Breast epithelium (tissue), 4 donors: ENCODE results near the gene FMNL3. TPM values are rescaled to one million over a fixed set of nuclear protein-coding genes. Genes with fewer than 3 reads are reported as not detected.

Experiments used
- DNase-seq, 2 donors: peaks; one replicate each; pipeline ENCODE4 v3.0.0-alpha.2; 2019; ENCODE audit warnings: low spot score in 2 of 2
- H3K27ac ChIP-seq, 2 donors: fragments of 200-600 bp; sonication (generic) in 1 of 2; one replicate each; pipeline ENCODE4 v1.5.1; 2016 to 2019; ENCODE audit warnings: mild to moderate bottlenecking in 1 of 2
- H3K27me3 ChIP-seq, 2 donors: fragments of 200-600 bp; sonication (generic) in 1 of 2; one replicate each; pipeline versions ENCODE4 v1.5.1 to v1.6.0; 2017 to 2019; ENCODE audit warnings: control low read depth in 1 of 2, mild to moderate bottlenecking in 1 of 2
- H3K36me3 ChIP-seq: fragments of 200-600 bp; one replicate; pipeline ENCODE4 v1.5.1; 2019
- H3K4me1 ChIP-seq, 2 donors: fragments of 200-600 bp; sonication (generic); one replicate each; pipeline ENCODE4 v1.5.1; 2016 to 2019; ENCODE audit warnings: control low read depth in 1 of 2
- H3K4me3 ChIP-seq, 3 donors: fragments of 200-600 bp; sonication (generic); 1 replicate in 2 of 3; 2 replicates in 1 of 3; pipeline ENCODE4 v1.5.1; 2016 to 2019; ENCODE audit warnings: mild to moderate bottlenecking in 3 of 3, moderate library complexity in 2 of 3
- H3K9me3 ChIP-seq, 2 donors: fragments of 200-600 bp; sonication (generic) in 1 of 2; one replicate each; pipeline ENCODE4 v1.5.1; 2016 to 2019; ENCODE audit warnings: control low read depth in 1 of 2
- CTCF ChIP-seq, 3 donors: fragments of 450-650 bp; IDR thresholded peaks; one replicate each; pipeline ENCODE4 v1.5.1; 2016 to 2017; ENCODE audit warnings: antibody characterized with exemption in 3 of 3, mild to moderate bottlenecking in 3 of 3, moderate library complexity in 3 of 3
- POLR2A ChIP-seq: fragments of 450-650 bp; IDR thresholded peaks from one replicate; pipeline ENCODE4 v1.6.1; 2016; ENCODE audit warnings: antibody characterized with exemption, mild to moderate bottlenecking, moderate library complexity
- POLR2AphosphoS5 ChIP-seq, 3 donors: sonication (generic); formaldehyde crosslinking; IDR thresholded peaks; one replicate each; pipeline ENCODE4 v1.6.1; 2017; ENCODE audit warnings: antibody characterized with exemption in 3 of 3
- intact Hi-C: fragments of 100-400 bp; cut with DNase I; formaldehyde crosslinking; loops from one replicate; pipeline ENCODE4 v1.15.1; 2023; ENCODE audit warnings: low total_unique reads
- total RNA-seq, 3 donors: library from RNA; depleted of rRNA; stranded (reverse); fragments of >200 nt; gene quantifications; one replicate each; pipeline ENCODE4 v1.1.0, GENCODE V29; 2016

FMNL3 gene
- total RNA-seq, 3 donors from 2014 or later: 9.8 to 13.8 (median 13.3) TPM

GRCh38 chr12:49642370-49642802, 64.8 kb downstream of the FMNL3 start:
- Histone ChIP-seq H3K36me3 (no peaks in the 10 kb centered on the region), H3K4me1 (no peaks in the 10 kb centered on the region), H3K4me3 (no peak overlapping the region), H3K27ac (peak overlapping the region; percentile 79 to 89), H3K27me3 (no peaks in the 10 kb centered on the region), H3K9me3 (no peaks in the 10 kb centered on the region)
- intact Hi-C loops: loop anchor here (5.0 kb wide), 1 partner anchor 65 kb away; the partner anchor contains the start of gene FMNL3
- DNase-seq: no peak
- TF ChIP-seq CTCF (IDR thresholded peaks at IDR 0.05) (no peak), POLR2A (no peak), POLR2AphosphoS5 (IDR thresholded peaks at IDR 0.05) (no peak)

GRCh38 chr12:49641748-49642369, 65.3 kb downstream of the FMNL3 start:
- H3K27me3 ChIP-seq: no peaks in the 10 kb centered on the region
- TF ChIP-seq CTCF (IDR thresholded peaks at IDR 0.05) (no peak), POLR2AphosphoS5 (IDR thresholded peaks at IDR 0.05) (no peak), POLR2A (no peak)
- intact Hi-C loops: loop anchor here (5.0 kb wide), 1 partner anchor 65 kb away; the partner anchor contains the start of gene FMNL3
- no peaks in the 10 kb centered on the region for H3K4me1 ChIP-seq
- H3K36me3 ChIP-seq: no peaks in the 10 kb centered on the region
- no peak overlapping the region for H3K4me3 ChIP-seq
- H3K27ac ChIP-seq: peak overlapping the region; percentile 79 to 89
- DNase-seq: no peak
- no peaks in the 10 kb centered on the region for H3K9me3 ChIP-seq

- no peaks in the 10 kb centered on the region for H3K9me3 ChIP-seq
- H3K27me3 ChIP-seq: no peaks in the 10 kb centered on the region
- H3K36me3 ChIP-seq: no peaks in the 10 kb centered on the region
- peak overlapping the region in 1 of 2 donors; percentile 27 for H3K27ac ChIP-seq
- no peak overlapping the region for H3K4me3 ChIP-seq
- TF ChIP-seq POLR2AphosphoS5 (IDR thresholded peaks at IDR 0.05) (no peak), CTCF (IDR thresholded peaks at IDR 0.05) (peak; percentile 25 to 54 (median 47))
- peak in 1 of 2 donors; percentile 41 for DNase-seq
- no peaks in the 10 kb centered on the region for H3K4me1 ChIP-seq
- intact Hi-C loops: no loop called here
Observed at GRCh38 chr12:49636979-49637755, 70.0 kb downstream of the FMNL3 start.

- H3K36me3 ChIP-seq: no peaks in the 10 kb centered on the region
- TF ChIP-seq POLR2A (no peak), CTCF (IDR thresholded peaks at IDR 0.05) (no peak), POLR2AphosphoS5 (IDR thresholded peaks at IDR 0.05) (no peak)
- no peak for DNase-seq
- no peak overlapping the region for H3K27ac ChIP-seq
- intact Hi-C loops: no loop called here
- H3K4me1 ChIP-seq: no peaks in the 10 kb centered on the region
- H3K4me3 ChIP-seq: no peak overlapping the region
- H3K27me3 ChIP-seq: no peaks in the 10 kb centered on the region
- H3K9me3 ChIP-seq: no peaks in the 10 kb centered on the region
Observed at GRCh38 chr12:49636574-49636973, 70.6 kb downstream of the FMNL3 start.

GRCh38 chr12:49635656-49636055, 71.5 kb downstream of the FMNL3 start:
- intact Hi-C loops: no loop called here
- TF ChIP-seq CTCF (IDR thresholded peaks at IDR 0.05) (no peak), POLR2A (no peak), POLR2AphosphoS5 (IDR thresholded peaks at IDR 0.05) (no peak)
- Histone ChIP-seq H3K27ac (no peak overlapping the region), H3K4me3 (no peak overlapping the region), H3K36me3 (no peaks in the 10 kb centered on the region), H3K4me1 (no peaks in the 10 kb centered on the region), H3K27me3 (no peaks in the 10 kb centered on the region), H3K9me3 (no peaks in the 10 kb centered on the region)
- DNase-seq: no peak
